ENCODE results near the gene TPO.
"Not testable (repeated sequence)": the region's sequence is repeated elsewhere in the genome, so short reads cannot be mapped to it uniquely, and the experiment has no call there.

Gene TPO

GRCh38 chr2:1487758-1488157 lies 74.5 kb downstream of the TPO start:
- no peak for DNase-seq

- DNase-seq = no peak
These were observed 75.0 kb downstream of the TPO start for GRCh38 chr2:1488181-1488671.

GRCh38 chr2:1488851-1489250 lies 75.6 kb downstream of the TPO start:
- no peak for DNase-seq

- DNase-seq = no peak
These were observed 76.2 kb downstream of the TPO start for GRCh38 chr2:1489486-1489885.

GRCh38 chr2:1490381-1490780 lies 77.1 kb downstream of the TPO start:
- DNase-seq = not testable (repeated sequence)

- DNase-seq = no peak
These were observed 78.5 kb downstream of the TPO start for GRCh38 chr2:1491751-1492150.

GRCh38 chr2:1492231-1492630 lies 79.0 kb downstream of the TPO start:
- DNase-seq = not testable (repeated sequence)

GRCh38 chr2:1492711-1493430 lies 79.6 kb downstream of the TPO start:
- DNase-seq = no peak

- no peak for DNase-seq
These were observed 80.3 kb downstream of the TPO start for GRCh38 chr2:1493431-1494126.

- no peak for DNase-seq
These were observed 81.0 kb downstream of the TPO start for GRCh38 chr2:1494257-1494656.

GRCh38 chr2:1494906-1495305 lies 81.6 kb downstream of the TPO start:
- no peak for DNase-seq

GRCh38 chr2:1495676-1496358 lies 82.6 kb downstream of the TPO start:
- DNase-seq = no peak

GRCh38 chr2:1496359-1496821 lies 83.1 kb downstream of the TPO start:
- no peak for DNase-seq

- no peak for DNase-seq
These were observed 83.9 kb downstream of the TPO start for GRCh38 chr2:1497122-1497611.

GRCh38 chr2:1498176-1498575 lies 84.9 kb downstream of the TPO start:
- no peak for DNase-seq

GRCh38 chr2:1499033-1499795 lies 86.0 kb downstream of the TPO start:
- DNase-seq = no peak

- DNase-seq = no peak
These were observed 88.0 kb downstream of the TPO start for GRCh38 chr2:1501038-1501851.

GRCh38 chr2:1501991-1502390 lies 88.7 kb downstream of the TPO start:
- DNase-seq = no peak

GRCh38 chr2:1502891-1503304 lies 89.6 kb downstream of the TPO start:
- DNase-seq = no peak

- no peak for DNase-seq
These were observed 90.4 kb downstream of the TPO start for GRCh38 chr2:1503471-1504310.

- no peak for DNase-seq
These were observed 91.1 kb downstream of the TPO start for GRCh38 chr2:1504311-1504750.

All from activated naive CD4-positive, alpha-beta T cell (primary cell).